ENCODE results near the gene GALNT2. TPM values are rescaled to one million over a fixed set of nuclear protein-coding genes. Genes with fewer than 3 reads are reported as not detected.
A peak's percentile ranks its signal among the peaks of the same experiment; 100 is the strongest.

Gene GALNT2
- total and polyA plus RNA-seq, 10 of the 15 experiments (the other 5 are each of a cell fraction or from before 2014, with no cell fraction given): 0.52 to 27.7 (median 16.3) TPM

DNA sequence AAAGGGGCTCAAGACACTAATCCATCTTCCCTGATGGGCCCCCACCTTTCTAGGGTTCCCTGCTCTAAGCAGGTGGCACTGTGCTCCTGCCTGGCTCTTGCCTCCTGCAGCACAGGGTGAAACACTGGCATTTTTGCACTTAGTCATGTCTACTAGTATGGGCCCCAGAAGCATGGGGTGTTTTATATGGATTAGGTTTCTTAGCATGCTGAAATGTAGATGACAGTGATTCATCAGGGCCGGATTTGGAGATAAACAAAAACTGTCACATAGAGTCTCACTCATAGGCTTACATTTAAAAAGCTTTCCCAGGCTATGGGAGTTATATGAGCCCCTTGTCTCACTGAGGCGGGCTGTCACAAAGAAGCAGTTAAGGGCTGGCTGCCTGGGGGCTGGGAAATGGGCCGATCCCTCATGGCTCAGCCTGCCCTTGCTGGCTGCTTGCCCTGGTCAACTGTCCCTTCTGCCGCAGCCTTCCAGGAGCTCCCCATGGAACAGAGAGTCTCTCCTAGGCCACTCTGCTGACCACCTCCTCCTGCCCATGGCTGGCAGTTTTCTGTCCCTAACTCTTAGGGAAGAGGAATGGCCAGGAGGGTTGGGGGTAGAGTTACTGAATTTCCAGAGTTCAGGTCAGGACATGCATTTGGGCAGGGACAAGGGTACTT is 6.5 kb downstream of the GALNT2 start:
- Histone ChIP-seq H3K4me2 (ENCODE audit: control insufficient read depth, insufficient read depth) (no peak overlapping the region), H3K9ac (ENCODE audit: control insufficient read depth, insufficient read depth, low read length) (no peak overlapping the region), H3K4me3 (no peak overlapping the region), H3K27me3 (replicated peaks in 1 of 2; ENCODE audit: control insufficient read depth in 2 of 2, insufficient read depth in 2 of 2, low read length in 1 of 2) (no peaks in the 10 kb centered on the region), H3K36me3 (ENCODE audit: control insufficient read depth in 2 of 2, insufficient read depth in 2 of 2, low read length in 1 of 2) (0 out of 4 replicates have a peak, but pooled peaks cover 0 to 6% of the 10 kb centered on the region in 2 experiments), H3K4me1 (ENCODE audit: control insufficient read depth, insufficient read depth, low read length) (no peaks in the 10 kb centered on the region; the same call in 1 of the 2 replicates), H4K20me1 (ENCODE audit: control insufficient read depth, insufficient read depth) (peaks cover 3% of the 10 kb centered on the region), H3K79me2 (ENCODE audit: control insufficient read depth, insufficient read depth, low read length) (peaks cover 57% of the 10 kb centered on the region), H3K27ac (ENCODE audit: control insufficient read depth, insufficient read depth) (no peak overlapping the region), H2AFZ (ENCODE audit: control insufficient read depth, low read depth, low read length) (no peak overlapping the region), H3K9me3 (replicated peaks; ENCODE audit: control insufficient read depth, insufficient read depth, low read length) (no peaks in the 10 kb centered on the region)
- in situ Hi-C loops (cut with MboI): no loop called here
- 84% methylated on average over 4 of the region's 4 CpGs for WGBS (ENCODE audit: insufficient coverage, insufficient replicate concordance, low lambda C conversion rate, missing lambda C conversion rate)
- POLR2A ChIA-PET: interaction anchor here (0.7 to 1.0 kb wide), 2 partner anchors 12 to 100 kb away, joined by 3 read pairs; no protein-coding TSS in a partner anchor
- BruUV-seq (replicated peaks): no TSS peak
- ATAC-seq: peak; percentile 12; the same call in 1 of the 3 replicates
- CTCF ChIA-PET: interaction anchor here (0.6 to 1.5 kb wide), 5 partner anchors 12 to 122 kb away, joined by 3 to 6 read pairs (median 3); no protein-coding TSS in a partner anchor
- no peak for FAIRE-seq
- SMC1A ChIA-PET (ENCODE audit: uncharacterized antibody, unreplicated experiment): interaction anchor here (0.6 to 1.2 kb wide), 2 partner anchors 113 to 580 kb away, joined by 3 read pairs; no protein-coding TSS in a partner anchor
- DNase-seq (ENCODE audit: low read depth, low spot score): no peak
- RAD21 ChIA-PET (ENCODE audit: unreplicated experiment): interaction anchor here (0.8 to 1.9 kb wide), 3 partner anchors 31 to 162 kb away, joined by 3 to 6 read pairs (median 5); no protein-coding TSS in a partner anchor
- intact Hi-C loops (cut with micrococcal nuclease; ENCODE audit: unreplicated experiment): loop anchor here (10.0 kb wide), 1 partner anchor 519 kb away; the partner anchor contains the start of gene ABCB10
- TF ChIP-seq, protein P1, sequence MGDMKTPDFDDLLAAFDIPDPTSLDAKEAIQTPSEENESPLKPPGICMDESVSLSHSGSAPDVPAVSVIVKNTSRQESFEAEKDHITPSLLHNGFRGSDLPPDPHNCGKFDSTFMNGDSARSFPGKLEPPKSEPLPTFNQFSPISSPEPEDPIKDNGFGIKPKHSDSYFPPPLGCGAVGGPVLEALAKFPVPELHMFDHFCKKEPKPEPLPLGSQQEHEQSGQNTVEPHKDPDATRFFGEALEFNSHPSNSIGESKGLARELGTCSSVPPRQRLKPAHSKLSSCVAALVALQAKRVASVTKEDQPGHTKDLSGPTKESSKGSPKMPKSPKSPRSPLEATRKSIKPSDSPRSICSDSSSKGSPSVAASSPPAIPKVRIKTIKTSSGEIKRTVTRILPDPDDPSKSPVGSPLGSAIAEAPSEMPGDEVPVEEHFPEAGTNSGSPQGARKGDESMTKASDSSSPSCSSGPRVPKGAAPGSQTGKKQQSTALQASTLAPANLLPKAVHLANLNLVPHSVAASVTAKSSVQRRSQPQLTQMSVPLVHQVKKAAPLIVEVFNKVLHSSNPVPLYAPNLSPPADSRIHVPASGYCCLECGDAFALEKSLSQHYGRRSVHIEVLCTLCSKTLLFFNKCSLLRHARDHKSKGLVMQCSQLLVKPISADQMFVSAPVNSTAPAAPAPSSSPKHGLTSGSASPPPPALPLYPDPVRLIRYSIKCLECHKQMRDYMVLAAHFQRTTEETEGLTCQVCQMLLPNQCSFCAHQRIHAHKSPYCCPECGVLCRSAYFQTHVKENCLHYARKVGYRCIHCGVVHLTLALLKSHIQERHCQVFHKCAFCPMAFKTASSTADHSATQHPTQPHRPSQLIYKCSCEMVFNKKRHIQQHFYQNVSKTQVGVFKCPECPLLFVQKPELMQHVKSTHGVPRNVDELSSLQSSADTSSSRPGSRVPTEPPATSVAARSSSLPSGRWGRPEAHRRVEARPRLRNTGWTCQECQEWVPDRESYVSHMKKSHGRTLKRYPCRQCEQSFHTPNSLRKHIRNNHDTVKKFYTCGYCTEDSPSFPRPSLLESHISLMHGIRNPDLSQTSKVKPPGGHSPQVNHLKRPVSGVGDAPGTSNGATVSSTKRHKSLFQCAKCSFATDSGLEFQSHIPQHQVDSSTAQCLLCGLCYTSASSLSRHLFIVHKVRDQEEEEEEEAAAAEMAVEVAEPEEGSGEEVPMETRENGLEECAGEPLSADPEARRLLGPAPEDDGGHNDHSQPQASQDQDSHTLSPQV (IDR thresholded peaks at IDR 0.05): no peak
- no peak for TF ChIP-seq HDAC6 (IDR thresholded peaks at IDR 0.05; ENCODE audit: unreplicated experiment)
- no peak for TF ChIP-seq ZZZ3 (IDR thresholded peaks at IDR 0.05; ENCODE audit: control insufficient read depth, insufficient read length, low read depth)
- TF ChIP-seq, protein P2, sequence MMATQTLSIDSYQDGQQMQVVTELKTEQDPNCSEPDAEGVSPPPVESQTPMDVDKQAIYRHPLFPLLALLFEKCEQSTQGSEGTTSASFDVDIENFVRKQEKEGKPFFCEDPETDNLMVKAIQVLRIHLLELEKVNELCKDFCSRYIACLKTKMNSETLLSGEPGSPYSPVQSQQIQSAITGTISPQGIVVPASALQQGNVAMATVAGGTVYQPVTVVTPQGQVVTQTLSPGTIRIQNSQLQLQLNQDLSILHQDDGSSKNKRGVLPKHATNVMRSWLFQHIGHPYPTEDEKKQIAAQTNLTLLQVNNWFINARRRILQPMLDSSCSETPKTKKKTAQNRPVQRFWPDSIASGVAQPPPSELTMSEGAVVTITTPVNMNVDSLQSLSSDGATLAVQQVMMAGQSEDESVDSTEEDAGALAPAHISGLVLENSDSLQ (IDR thresholded peaks at IDR 0.05): no peak
- TF ChIP-seq NR2C1 (IDR thresholded peaks at IDR 0.05): no peak
- TF ChIP-seq JUND (IDR thresholded peaks at IDR 0.05; ENCODE audit: low read depth, low read length): no peak
- no peak for TF ChIP-seq STAT3 (IDR thresholded peaks at IDR 0.05; ENCODE audit: low read depth, low read length)
- no peak for TF ChIP-seq CREB1 (IDR thresholded peaks at IDR 0.05; ENCODE audit: low read depth)
- TF ChIP-seq, protein P3, sequence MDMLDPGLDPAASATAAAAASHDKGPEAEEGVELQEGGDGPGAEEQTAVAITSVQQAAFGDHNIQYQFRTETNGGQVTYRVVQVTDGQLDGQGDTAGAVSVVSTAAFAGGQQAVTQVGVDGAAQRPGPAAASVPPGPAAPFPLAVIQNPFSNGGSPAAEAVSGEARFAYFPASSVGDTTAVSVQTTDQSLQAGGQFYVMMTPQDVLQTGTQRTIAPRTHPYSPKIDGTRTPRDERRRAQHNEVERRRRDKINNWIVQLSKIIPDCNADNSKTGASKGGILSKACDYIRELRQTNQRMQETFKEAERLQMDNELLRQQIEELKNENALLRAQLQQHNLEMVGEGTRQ (IDR thresholded peaks at IDR 0.05; ENCODE audit: borderline replicate concordance, low read depth, low read length): no peak
- TF ChIP-seq CREM (IDR thresholded peaks at IDR 0.05; ENCODE audit: low read depth): no peak
- no peak for TF ChIP-seq NBN (IDR thresholded peaks at IDR 0.05)
- no peak for TF ChIP-seq POLR2A (IDR thresholded peaks at IDR 0.05; ENCODE audit: low read depth, low read length)
- no peak for TF ChIP-seq BACH1 (IDR thresholded peaks at IDR 0.05; ENCODE audit: borderline replicate concordance)
- TF ChIP-seq EGR1 (IDR thresholded peaks at IDR 0.05; ENCODE audit: borderline replicate concordance in 1 of 2, low read depth in 2 of 2, low read length in 2 of 2): no peak
- no peak for TF ChIP-seq LARP7 (IDR thresholded peaks at IDR 0.05)
